Mesendoderm (in vitro differentiated cells): ENCODE data around the gene CGN.

Experiments used
- DNase-seq: peaks from one replicate; pipeline ENCODE4 v3.0.0; 2013
- H2AK5ac ChIP-seq: 2 replicates; pipeline ENCODE4 v1.6.1; 2013; ENCODE audit warnings: low read length, inconsistent platforms
- H2BK120ac ChIP-seq: 2 replicates; pipeline ENCODE4 v1.6.1; 2013; ENCODE audit warnings: low read depth, mild to moderate bottlenecking, low read length, moderate library complexity, mixed read lengths
- H2BK15ac ChIP-seq: replicated peaks from 2 replicates; pipeline ENCODE4 v1.6.1; 2013; ENCODE audit warnings: low read depth, mild to moderate bottlenecking, moderate library complexity
- H2BK5ac ChIP-seq: 2 replicates; pipeline ENCODE4 v1.6.1; 2013; ENCODE audit warnings: low read length, inconsistent platforms
- H3K18ac ChIP-seq: 2 replicates; pipeline ENCODE4 v1.6.1; 2013; ENCODE audit warnings: mild to moderate bottlenecking, low read length, mixed read lengths
- H3K23ac ChIP-seq: one replicate; pipeline ENCODE4 v1.6.1; 2013; ENCODE audit warnings: low read length
- H3K27ac ChIP-seq: 2 replicates; pipeline ENCODE4 v1.5.1; 2013; ENCODE audit warnings: low read depth, mild to moderate bottlenecking, inconsistent platforms, low read length, moderate library complexity
- H3K27me3 ChIP-seq: 2 replicates; pipeline ENCODE4 v1.6.1; 2013; ENCODE audit warnings: low read length, control low read depth, mild to moderate bottlenecking, inconsistent platforms; ENCODE audit not compliant: insufficient read depth, poor library complexity
- H3K36me3 ChIP-seq: 2 replicates; pipeline ENCODE4 v1.6.1; 2013; ENCODE audit warnings: low read length, inconsistent platforms; ENCODE audit not compliant: control insufficient read depth, insufficient read depth
- H3K4ac ChIP-seq: one replicate; pipeline ENCODE4 v1.6.1; 2013; ENCODE audit warnings: low read depth, mild to moderate bottlenecking, low read length, moderate library complexity
- H3K4me1 ChIP-seq: 2 replicates; pipeline ENCODE4 v1.6.1; 2013; ENCODE audit warnings: low read depth, low read length, inconsistent platforms; ENCODE audit not compliant: control insufficient read depth
- H3K4me2 ChIP-seq: 2 replicates; pipeline ENCODE4 v1.6.1; 2013; ENCODE audit warnings: low read length
- H3K4me3 ChIP-seq: 2 replicates; pipeline ENCODE4 v1.5.1; 2013; ENCODE audit warnings: mild to moderate bottlenecking, low read length
- H3K56ac ChIP-seq: one replicate; pipeline ENCODE4 v1.6.1; 2013; ENCODE audit warnings: low read length
- H3K79me1 ChIP-seq: 2 replicates; pipeline ENCODE4 v1.6.1; 2013; ENCODE audit warnings: low read length, inconsistent platforms
- H3K79me2 ChIP-seq: 2 replicates; pipeline ENCODE4 v1.6.1; 2013; ENCODE audit warnings: mild to moderate bottlenecking, low read length; ENCODE audit not compliant: control insufficient read depth, insufficient read depth
- H3K9ac ChIP-seq: 2 replicates; pipeline ENCODE4 v1.6.1; 2013; ENCODE audit warnings: low read length, inconsistent platforms
- H4K5ac ChIP-seq: one replicate; pipeline ENCODE4 v1.6.1; 2013; ENCODE audit warnings: low read length
- H4K8ac ChIP-seq: one replicate; pipeline ENCODE4 v1.6.1; 2013; ENCODE audit warnings: low read depth, mild to moderate bottlenecking, control low read depth, low read length, moderate library complexity
- WGBS: extraction: QIAGEN DNeasy Blood & Tissue Kit; methylation state at CpG from one replicate; pipeline ENCODE4 v1.1.7; 2013; ENCODE audit warnings: low lambda C conversion rate, missing lambda C conversion rate; ENCODE audit not compliant: insufficient coverage; ENCODE audit errors: extremely low coverage; 5-methylcytosine and 5-hydroxymethylcytosine counted together

The CGN gene

GRCh38 chr1:151502859-151503780 lies 8.1 kb upstream of the CGN start:
- Histone ChIP-seq H2BK120ac (no peak overlapping the region), H3K4me2 (no peak overlapping the region), H3K4ac (no peak overlapping the region), H2BK15ac (no peak overlapping the region), H3K56ac (peak overlapping the region; percentile 11), H4K8ac (no peak overlapping the region), H3K23ac (no peak overlapping the region), H3K4me1 (peaks cover 2% of the 10 kb centered on the region), H2BK5ac (no peak overlapping the region), H2AK5ac (no peak overlapping the region), H3K27me3 (no peaks in the 10 kb centered on the region), H3K27ac (no peak overlapping the region), H3K36me3 (no peaks in the 10 kb centered on the region), H3K18ac (no peak overlapping the region), H3K4me3 (no peak overlapping the region), H3K9ac (no peak overlapping the region), H3K79me1 (no peaks in the 10 kb centered on the region), H3K79me2 (no peaks in the 10 kb centered on the region), H4K5ac (no peak overlapping the region)
- no CpG with 5 or more reads among the region's 7 CpGs for WGBS
- DNase-seq, result no peak

DNA sequence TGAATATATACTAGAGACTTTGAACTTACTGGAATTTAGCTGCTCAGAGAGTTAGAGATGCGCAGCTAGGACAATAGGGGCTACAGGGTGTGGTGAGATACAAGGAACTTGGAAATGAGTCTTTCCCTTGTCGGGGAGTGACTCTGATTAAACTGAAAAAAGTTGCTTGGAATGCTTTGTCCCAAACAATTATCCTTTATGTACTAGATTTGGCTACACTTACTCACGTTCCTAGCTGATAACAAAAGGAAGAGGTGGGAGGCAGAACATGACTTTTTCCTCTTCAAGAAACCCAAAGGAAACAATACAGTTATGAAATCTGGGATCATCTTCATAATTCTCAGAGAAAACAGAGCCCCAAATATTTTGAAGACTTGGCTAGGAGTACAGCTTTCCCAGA lies 6.9 kb upstream of the CGN start:
- no CpG with 5 or more reads among the region's 3 CpGs for WGBS
- H3K36me3 ChIP-seq, result no peaks in the 10 kb centered on the region
- H3K79me2 ChIP-seq, result no peaks in the 10 kb centered on the region
- H3K4me1 ChIP-seq, result peaks cover 2% of the 10 kb centered on the region
- no peaks in the 10 kb centered on the region for H3K79me1 ChIP-seq
- no peak overlapping the region for H3K56ac ChIP-seq
- no peak overlapping the region for H3K18ac ChIP-seq
- no peak overlapping the region for H4K5ac ChIP-seq
- H2BK120ac ChIP-seq, result no peak overlapping the region
- no peak overlapping the region for H3K9ac ChIP-seq
- no peak overlapping the region for H4K8ac ChIP-seq
- H3K27ac ChIP-seq, result no peak overlapping the region
- no peak overlapping the region for H3K4me2 ChIP-seq
- H2BK15ac ChIP-seq, result no peak overlapping the region
- H3K23ac ChIP-seq, result no peak overlapping the region
- no peak overlapping the region for H3K4me3 ChIP-seq
- H3K4ac ChIP-seq, result no peak overlapping the region
- no peaks in the 10 kb centered on the region for H3K27me3 ChIP-seq
- H2BK5ac ChIP-seq, result no peak overlapping the region
- DNase-seq, result no peak
- H2AK5ac ChIP-seq, result no peak overlapping the region

- WGBS, result no CpG with 5 or more reads among the region's 4 CpGs
- DNase-seq, result no peak
Measured at GRCh38 chr1:151504759-151505158, 6.4 kb upstream of the CGN start.

DNA sequence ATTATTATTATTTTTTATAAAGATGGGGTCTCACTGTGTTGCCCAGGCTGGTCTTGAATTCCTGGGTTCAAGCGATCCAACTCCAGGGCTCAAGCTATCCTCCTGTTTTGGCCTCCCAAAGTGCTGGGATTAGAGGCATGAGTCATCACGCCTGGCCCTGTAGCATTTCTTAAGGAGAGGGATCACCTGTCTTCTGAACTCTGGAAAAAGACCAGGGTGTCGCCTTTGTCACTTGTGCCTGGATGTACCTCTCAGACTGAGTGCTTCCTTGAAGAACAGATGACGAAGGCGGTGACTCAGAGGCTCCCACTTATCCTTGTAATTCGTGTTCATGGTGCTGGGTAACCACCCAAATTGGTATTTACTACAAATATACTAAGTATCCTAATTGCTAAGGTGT lies 2.4 kb upstream of the CGN start:
- H3K56ac ChIP-seq, result no peak overlapping the region
- no peaks in the 10 kb centered on the region for H3K79me2 ChIP-seq
- no peaks in the 10 kb centered on the region for H3K27me3 ChIP-seq
- no peak overlapping the region for H2BK5ac ChIP-seq
- H2BK120ac ChIP-seq, result no peak overlapping the region
- H4K8ac ChIP-seq, result no peak overlapping the region
- no peak overlapping the region for H3K27ac ChIP-seq
- WGBS, result no CpG with 5 or more reads among the region's 6 CpGs
- no peak overlapping the region for H2BK15ac ChIP-seq
- no peak overlapping the region for H3K23ac ChIP-seq
- no peak overlapping the region for H2AK5ac ChIP-seq
- peaks cover 15% of the 10 kb centered on the region for H3K4me1 ChIP-seq
- H4K5ac ChIP-seq, result no peak overlapping the region
- H3K4me3 ChIP-seq, result no peak overlapping the region
- no peaks in the 10 kb centered on the region for H3K79me1 ChIP-seq
- no peak overlapping the region for H3K4me2 ChIP-seq
- no peak overlapping the region for H3K4ac ChIP-seq
- H3K9ac ChIP-seq, result no peak overlapping the region
- no peak overlapping the region for H3K18ac ChIP-seq
- no peaks in the 10 kb centered on the region for H3K36me3 ChIP-seq
- DNase-seq, result peak; percentile 77

More at GRCh38 chr1:151504759-151505158, 6.4 kb upstream of the CGN start:
- no peak overlapping the region for H2BK120ac ChIP-seq
- no peak overlapping the region for H4K8ac ChIP-seq
- H3K23ac ChIP-seq, result no peak overlapping the region
- no peaks in the 10 kb centered on the region for H3K79me1 ChIP-seq
- no peak overlapping the region for H2BK15ac ChIP-seq
- H3K27me3 ChIP-seq, result no peaks in the 10 kb centered on the region
- no peak overlapping the region for H4K5ac ChIP-seq
- H2AK5ac ChIP-seq, result no peak overlapping the region
- H3K18ac ChIP-seq, result no peak overlapping the region
- H3K4me1 ChIP-seq, result peaks cover 2% of the 10 kb centered on the region
- no peak overlapping the region for H3K4ac ChIP-seq
- no peak overlapping the region for H3K4me3 ChIP-seq
- H3K9ac ChIP-seq, result no peak overlapping the region
- H3K56ac ChIP-seq, result no peak overlapping the region
- no peak overlapping the region for H3K27ac ChIP-seq
- H2BK5ac ChIP-seq, result no peak overlapping the region
- H3K36me3 ChIP-seq, result no peaks in the 10 kb centered on the region
- no peaks in the 10 kb centered on the region for H3K79me2 ChIP-seq
- H3K4me2 ChIP-seq, result no peak overlapping the region

- H4K8ac ChIP-seq, result no peak overlapping the region
- H3K27ac ChIP-seq, result no peak overlapping the region
Measured at GRCh38 chr1:151509350-151510019, 1.7 kb upstream of the CGN start.

More at GRCh38 chr1:151509350-151510019, 1.7 kb upstream of the CGN start:
- H2BK15ac ChIP-seq, result no peak overlapping the region
- no peaks in the 10 kb centered on the region for H3K79me2 ChIP-seq
- H3K4me1 ChIP-seq, result peaks cover 19% of the 10 kb centered on the region
- DNase-seq, result no peak
- no peaks in the 10 kb centered on the region for H3K36me3 ChIP-seq
- H2BK5ac ChIP-seq, result no peak overlapping the region
- H4K5ac ChIP-seq, result no peak overlapping the region
- no peak overlapping the region for H2AK5ac ChIP-seq
- no peak overlapping the region for H3K4me2 ChIP-seq
- H3K4me3 ChIP-seq, result no peak overlapping the region
- no peak overlapping the region for H3K23ac ChIP-seq
- no peaks in the 10 kb centered on the region for H3K79me1 ChIP-seq
- H3K27me3 ChIP-seq, result no peaks in the 10 kb centered on the region
- H2BK120ac ChIP-seq, result no peak overlapping the region
- no peak overlapping the region for H3K56ac ChIP-seq
- H3K9ac ChIP-seq, result no peak overlapping the region
- WGBS, result no CpG with 5 or more reads among the region's 15 CpGs
- H3K4ac ChIP-seq, result no peak overlapping the region
- no peak overlapping the region for H3K18ac ChIP-seq
